Measurements from ENCODE around the gene MRI1.
"Not testable (repeated sequence)": the region's sequence is repeated elsewhere in the genome, so short reads cannot be mapped to it uniquely, and the experiment has no call there.

Gene MRI1
- total RNA-seq: 15.3 to 42.2 reads per million in 2 donors

GRCh38 chr19:13764101-13764807 is at the start of gene MRI1:
Gene MRI1 (plus strand): TSS chr19:13764522. CDS start chr19:13764589, 67 bp downstream.
- DNase-seq: peak; percentile 27 to 69 (median 40)

- peak in 1 of 5 experiments; percentile 45 for DNase-seq
Measured at GRCh38 chr19:13717194-13717643, 47.1 kb upstream of the MRI1 start.

DNA sequence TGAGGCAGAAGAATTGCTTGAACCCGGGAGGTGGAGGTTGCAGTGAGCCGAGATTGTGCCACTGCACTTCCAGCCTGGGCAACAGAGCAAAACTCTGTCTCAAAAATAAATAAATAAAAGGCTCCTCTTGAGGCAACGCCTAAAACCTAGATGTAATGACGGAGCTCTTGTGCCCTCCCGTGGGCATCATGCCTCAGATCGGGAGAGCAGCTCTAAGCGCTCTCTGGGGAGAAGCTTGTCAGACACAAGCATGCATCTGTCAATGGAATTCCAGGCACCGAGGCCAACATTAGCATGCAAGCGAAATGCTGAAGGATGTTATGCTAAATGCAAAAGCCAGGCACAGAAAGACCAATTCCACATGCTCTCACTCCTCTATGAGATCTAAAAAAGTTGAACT is 45.6 kb upstream of the MRI1 start:
- DNase-seq: no peak

DNA sequence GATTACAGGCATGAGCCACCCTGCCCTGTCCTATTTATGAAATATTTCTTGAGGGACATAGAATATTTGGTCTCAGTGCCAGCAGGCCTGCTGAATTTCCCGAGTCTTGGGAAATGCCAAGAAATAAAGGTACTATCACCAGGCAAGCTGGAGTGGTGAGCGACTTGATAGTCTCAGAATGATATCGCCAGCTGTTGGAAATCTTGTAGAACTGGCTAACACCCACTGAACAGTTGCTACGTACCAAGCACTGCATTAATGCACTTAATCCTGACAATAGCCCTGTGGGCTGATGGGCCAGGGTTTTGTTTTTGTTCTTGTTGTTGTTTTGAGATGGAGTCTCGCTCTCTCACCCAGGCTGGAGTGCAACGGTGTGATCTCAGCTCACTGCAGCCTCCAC is 42.2 kb upstream of the MRI1 start:
- DNase-seq: no peak

DNA sequence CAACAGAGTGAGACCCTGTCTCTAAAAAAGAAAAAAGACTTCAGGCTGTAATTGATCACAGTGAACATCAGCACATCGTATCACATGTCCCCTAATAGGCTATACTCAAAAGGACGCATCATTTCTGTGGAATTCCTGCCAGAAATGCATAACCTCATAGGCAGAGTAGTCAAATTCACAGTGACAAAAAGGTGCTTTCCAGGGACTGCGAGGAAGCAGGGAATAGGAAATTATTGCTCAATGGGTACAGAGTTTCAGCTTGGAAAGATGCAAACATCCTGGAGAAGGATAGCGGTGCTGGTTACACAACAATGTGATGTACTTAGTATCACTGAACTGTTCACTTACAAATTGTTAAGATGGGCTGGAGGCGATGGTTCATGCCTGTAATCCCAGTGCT is 41.1 kb upstream of the MRI1 start:
- DNase-seq: no peak

DNA sequence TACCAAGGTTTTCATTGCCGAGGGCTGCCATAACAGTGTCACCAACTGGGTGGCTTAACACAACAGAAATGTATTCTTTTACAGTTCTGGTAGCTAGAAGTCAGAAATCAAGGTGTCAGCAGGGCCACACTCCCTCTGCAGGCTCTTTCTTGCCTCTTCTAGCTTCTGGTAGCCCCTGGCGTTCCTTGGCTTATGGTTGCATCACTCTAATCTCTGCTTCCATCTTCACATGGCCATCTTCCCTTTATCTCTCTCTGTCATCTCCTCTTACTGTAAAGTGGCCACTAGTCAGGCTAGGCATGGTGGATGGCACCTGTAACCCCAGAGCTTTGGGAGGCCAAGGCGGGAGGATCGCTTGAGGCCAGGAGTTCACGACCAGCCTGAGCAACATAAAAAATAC is 38.0 kb upstream of the MRI1 start:
- DNase-seq: no peak

DNA sequence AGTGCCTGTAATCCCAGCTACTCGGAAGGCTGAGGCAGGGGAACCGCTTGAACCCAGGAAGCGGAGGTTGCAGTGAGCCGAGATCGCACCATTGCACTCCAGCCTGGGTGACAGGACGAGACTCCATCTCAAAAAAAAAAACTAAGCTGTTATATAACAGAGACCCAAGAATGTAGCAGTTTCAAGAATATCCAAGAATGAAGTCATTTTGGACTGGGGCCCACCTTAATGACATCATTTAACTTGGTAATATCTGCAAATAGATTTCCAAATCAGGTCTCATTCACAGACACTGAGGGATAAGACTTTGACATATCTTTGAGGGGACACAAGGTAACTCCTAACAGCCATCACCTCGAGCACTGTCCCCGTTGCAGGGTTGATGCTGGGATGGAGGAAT is 36.5 kb upstream of the MRI1 start:
- no peak for DNase-seq

DNA sequence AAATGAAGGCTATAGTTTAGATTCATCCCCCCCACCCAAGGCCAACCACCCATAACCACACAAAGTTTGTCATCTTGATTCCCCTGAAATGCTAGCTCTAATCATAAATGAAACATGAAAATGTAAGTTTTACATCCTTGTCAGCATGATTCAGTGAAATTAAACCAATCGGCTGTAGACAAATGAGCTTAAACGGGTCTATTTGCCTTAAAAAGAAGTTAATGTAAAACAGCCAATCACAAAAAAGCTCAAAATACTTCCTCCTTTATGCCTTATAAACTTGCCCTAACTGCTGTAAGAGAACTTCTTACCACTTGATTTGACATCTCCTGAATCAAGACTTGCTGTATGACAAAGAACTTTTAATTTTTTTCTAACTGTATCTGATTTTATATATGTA is 34.5 kb upstream of the MRI1 start:
- peak in 1 of 5 experiments; percentile 13 for DNase-seq

DNA sequence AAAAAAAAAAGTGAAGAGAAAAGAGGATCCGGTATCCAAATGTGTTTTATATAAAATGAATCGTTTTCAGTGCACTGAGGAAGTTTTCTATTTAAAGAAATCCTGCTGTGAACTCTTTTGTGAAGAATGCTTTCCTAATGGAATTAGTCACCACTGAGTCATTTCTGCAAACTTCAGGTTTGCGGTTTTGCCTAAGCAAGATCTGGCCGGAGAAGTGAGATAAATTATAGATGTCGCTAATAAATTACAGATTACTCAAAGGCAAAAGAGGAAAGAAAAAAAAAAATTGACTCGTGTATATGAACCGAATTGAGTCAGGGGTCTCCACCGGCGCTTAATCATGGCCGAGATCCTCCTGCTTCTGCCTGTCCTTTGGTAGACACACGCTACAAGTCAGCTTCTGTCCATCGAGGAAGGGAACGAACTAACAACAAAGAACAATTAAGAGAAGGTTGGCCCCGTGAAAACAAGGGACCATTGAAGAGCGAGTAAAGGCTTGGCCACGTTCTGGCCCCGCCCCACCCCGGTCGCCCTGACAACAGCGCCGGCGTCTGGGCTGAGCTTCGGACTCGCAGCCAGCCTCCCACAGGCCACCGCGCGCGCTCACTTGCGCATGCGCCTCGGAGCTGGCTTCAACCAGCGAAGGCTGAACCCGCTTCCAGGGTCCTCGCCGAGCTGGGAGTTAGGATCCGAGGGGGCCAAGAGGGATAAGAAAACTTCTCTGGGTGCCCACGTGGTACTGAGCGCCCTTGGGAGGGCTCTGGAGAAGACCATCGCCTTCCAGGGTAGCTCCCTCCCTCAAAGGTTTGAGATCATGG is 33.0 kb upstream of the MRI1 start:
- DNase-seq: peak; percentile 87 to 96 (median 91)

DNA sequence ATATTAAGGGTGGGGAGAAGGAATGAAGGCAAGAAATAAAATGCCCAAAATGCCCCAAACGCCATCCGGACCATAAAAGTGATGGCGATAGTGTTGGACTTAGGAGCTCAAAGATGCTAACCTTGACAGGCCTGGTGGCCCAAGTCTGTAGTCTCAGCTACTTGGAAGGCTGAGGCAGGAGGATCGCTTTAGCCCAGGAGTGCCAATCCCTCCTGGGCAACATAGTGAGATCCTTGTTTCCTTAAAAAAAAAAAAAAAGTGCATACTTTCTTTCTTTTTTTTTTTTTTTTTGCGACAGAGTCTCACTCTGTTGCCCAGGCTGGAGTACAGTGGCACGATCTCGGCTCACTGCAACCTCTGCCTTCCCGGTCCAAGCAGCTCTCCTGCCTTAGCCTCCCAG is 32.0 kb upstream of the MRI1 start:
- DNase-seq: no peak

- no peak for DNase-seq
Measured at GRCh38 chr19:13734751-13735150, 29.6 kb upstream of the MRI1 start.

- DNase-seq: no peak
Measured at GRCh38 chr19:13738073-13738472, 26.2 kb upstream of the MRI1 start.

DNA sequence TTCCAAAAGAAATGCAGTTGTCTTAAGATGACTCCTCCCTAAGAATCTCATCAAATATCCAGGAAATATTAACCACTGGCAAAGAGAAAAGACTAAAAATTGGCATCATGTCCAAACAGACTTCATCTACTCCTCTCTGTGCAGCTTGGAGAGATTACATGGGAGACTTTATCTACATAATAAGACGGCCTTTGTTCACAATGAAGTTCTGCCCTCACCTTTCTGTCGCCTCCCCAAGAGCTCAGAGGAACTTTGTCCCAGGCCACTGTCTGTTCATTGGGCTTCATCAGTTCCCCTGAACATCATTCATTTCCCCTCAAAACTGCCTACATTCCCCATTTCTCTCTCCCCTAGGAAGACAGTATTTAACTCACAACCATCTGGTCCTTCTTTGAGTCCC is 22.4 kb upstream of the MRI1 start:
- DNase-seq: no peak

DNA sequence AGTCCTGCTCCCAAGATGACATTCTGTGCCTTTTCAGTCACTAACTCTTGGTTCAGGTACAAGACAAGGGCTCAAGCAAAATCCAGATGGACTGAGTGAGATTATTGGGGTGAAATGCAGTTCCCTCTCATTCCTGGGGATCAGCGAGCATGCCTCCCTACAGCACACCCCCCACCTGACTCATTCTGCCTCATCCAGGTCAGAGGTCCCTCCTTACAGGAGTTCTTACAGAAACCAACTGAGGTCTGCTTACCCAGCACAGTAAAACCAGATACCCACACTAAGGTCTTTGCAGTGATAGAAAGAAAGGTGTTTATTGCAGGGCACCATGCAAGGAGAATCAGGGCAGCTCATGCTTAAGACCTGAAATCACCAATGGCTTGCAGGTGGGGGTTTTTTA is 21.6 kb upstream of the MRI1 start:
- DNase-seq: no peak

- no peak for DNase-seq
Measured at GRCh38 chr19:13744174-13744573, 20.1 kb upstream of the MRI1 start.

- no peak for DNase-seq
Measured at GRCh38 chr19:13747098-13747453, 17.2 kb upstream of the MRI1 start.

- peak in 1 of 5 experiments; percentile 50 for DNase-seq
Measured at GRCh38 chr19:13748169-13748828, 16.0 kb upstream of the MRI1 start.

DNA sequence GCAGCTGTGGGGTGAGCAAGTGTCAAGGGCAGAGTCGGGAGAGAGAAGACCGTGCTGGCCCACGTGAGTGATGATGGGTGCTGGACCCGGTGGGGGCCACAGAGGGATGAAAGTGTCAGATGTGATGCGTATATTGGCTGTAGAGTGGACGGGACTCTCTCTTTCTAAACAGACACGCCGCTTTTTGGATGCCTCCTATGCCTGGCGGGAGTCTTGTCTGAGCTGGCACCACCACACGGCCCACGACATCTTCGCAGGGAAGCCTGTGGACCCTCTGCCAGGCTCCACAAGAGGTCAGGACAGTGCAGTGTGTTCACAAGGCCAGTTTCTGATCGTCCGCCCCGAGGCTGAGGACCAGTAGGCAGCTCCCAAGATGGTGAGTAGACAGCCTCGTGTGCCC is 12.9 kb upstream of the MRI1 start:
- DNase-seq: no peak

DNA sequence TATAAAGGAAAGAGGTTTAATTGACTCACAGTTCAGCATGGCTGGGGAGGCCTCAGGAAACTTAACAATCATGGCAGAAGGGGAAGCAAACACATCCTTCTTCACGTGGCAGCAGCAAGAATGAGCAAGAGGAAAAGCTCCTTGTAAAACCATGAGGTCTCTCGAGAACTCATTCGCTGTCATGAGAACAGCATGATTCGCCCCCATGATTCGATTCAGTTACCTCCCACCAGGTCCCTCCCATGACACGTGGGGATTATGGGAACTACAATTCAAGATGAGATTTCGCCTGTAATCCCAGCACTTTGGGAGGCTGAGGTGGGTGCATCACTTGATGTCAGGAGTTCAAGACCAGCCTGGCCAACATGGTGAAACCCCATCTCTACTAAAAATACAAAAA is 10.7 kb upstream of the MRI1 start:
- DNase-seq: not testable (repeated sequence)

DNA sequence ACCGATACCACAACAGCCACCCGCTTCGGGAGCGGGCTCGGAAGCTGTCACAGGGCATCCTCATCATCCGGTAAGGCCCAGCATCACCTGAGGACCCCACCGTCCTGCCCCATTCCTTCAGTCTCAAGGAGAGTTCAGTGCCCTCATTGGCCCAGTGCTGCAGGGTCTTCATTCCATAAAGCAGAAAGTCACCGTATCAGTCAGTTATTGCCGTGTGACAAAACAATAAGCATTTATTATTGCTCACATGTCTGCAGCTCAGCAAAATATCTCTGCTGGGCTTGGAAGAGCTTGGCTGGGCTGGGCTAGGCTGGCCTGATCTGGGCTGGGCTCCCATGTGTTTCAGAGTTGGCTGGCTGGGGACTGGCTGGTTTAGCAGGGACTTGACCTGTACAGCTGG is 8.1 kb upstream of the MRI1 start:
- DNase-seq: no peak

GRCh38 chr19:13757805-13758772 is 6.2 kb upstream of the MRI1 start:
- DNase-seq: no peak

DNA sequence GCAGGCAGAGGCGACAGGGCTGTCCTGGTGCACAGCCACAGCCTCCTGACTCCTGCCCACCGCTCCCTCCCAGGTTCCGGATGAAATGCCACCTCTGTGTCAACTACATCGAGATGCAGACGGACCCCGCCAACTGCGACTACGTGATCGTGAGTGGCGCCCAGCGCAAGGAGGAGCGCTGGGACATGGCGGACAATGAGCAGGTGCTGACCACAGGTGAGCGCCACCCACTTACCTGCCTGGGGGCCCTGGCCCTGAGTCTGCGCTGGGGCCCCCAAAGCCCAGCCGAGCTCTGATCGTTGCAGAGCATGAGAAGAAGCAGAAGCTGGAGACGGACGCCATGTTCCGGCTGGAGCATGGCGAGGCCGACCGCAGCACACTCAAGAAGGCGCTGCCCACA is 5.5 kb upstream of the MRI1 start:
- DNase-seq: no peak
